Ammon's horn (tissue), 1 donor: ENCODE data around the gene ZFPM1.

ENCODE experiments used
- DNase-seq: peaks from one replicate; pipeline ENCODE4 v3.0.0-alpha.2; 2016; ENCODE audit warnings: low spot score

The ZFPM1 gene

GRCh38 chr16:88434353-88434690 is 18.8 kb upstream of the ZFPM1 start:
- DNase-seq: no peak

DNA sequence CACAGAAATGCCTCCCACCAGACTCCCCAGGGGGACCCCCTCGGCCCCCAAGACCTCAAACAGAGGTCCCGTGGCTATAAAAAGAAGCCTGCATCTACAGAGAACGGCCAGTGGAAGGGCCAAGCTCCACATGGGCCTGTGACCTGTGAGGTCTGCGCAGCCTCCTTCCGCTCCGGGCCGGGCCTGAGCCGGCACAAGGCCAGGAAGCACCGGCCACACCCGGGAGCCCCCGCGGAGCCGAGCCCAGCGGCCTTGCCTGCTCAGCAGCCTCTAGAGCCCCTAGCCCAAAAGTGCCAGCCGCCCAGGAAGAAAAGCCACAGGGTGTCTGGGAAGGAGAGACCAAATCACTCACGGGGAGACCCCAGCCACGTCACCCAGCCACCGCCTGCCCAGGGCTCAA is 18.3 kb upstream of the ZFPM1 start:
- DNase-seq: no peak

- no peak for DNase-seq
Measured at GRCh38 chr16:88435437-88436355, 17.4 kb upstream of the ZFPM1 start.

DNA sequence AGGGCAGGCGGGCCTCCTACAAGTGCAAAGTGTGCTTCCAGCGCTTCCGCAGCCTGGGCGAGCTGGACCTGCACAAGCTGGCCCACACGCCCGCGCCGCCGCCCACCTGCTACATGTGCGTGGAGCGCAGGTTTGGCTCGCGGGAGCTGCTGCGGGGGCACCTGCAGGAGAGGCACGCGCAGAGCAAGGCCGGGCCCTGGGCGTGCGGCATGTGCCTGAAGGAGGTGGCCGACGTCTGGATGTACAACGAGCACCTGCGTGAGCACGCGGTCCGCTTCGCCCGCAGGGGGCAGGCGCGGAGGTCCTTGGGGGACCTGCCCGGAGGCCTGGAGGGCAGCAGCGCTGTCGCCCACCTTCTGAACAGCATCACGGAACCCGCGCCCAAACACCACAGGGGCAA is 16.3 kb upstream of the ZFPM1 start:
- DNase-seq: no peak

DNA sequence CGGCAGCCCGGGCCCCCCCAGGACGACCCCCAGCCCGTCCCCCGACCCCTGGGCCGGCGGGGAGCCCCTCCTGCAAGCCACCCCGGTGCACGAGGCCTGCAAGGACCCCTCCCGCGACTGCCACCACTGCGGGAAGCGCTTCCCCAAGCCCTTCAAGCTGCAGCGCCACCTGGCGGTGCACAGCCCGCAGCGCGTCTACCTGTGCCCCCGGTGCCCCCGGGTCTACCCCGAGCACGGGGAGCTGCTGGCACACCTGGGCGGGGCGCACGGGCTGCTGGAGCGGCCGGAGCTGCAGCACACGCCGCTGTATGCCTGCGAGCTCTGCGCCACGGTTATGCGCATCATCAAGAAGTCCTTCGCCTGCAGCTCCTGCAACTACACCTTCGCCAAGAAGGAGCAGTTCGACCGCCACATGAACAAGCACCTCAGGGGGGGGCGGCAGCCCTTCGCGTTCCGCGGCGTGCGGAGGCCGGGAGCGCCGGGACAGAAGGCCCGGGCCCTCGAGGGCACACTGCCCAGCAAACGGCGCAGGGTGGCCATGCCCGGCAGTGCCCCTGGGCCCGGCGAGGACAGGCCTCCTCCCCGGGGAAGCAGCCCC is 15.6 kb upstream of the ZFPM1 start:
- DNase-seq: peak; percentile 33

- no peak for DNase-seq
Measured at GRCh38 chr16:88438084-88438870, 14.8 kb upstream of the ZFPM1 start.

GRCh38 chr16:88439016-88439415 is 14.1 kb upstream of the ZFPM1 start:
- DNase-seq: no peak

GRCh38 chr16:88439706-88440105 is 13.4 kb upstream of the ZFPM1 start:
- DNase-seq: no peak

DNA sequence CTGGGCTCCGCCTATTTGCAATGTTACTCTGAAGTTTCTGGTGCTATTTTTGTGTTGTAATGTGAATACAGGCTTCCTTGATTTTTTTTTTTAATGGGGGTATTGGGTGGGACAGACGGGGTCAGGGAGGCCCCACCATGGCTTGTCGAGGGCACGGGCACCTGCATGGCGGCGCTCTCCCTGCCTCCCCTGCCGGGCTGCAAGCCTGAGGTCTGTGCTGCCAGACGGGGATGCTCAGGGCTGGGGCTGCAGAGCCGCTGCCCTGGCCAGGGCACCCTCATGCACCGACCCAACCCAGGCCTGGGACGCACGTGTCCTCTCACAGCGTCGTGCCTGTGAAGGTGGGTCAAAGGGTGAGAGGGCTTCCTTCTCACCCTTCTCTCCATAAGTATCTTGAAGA is 13.0 kb upstream of the ZFPM1 start:
- DNase-seq: no peak

DNA sequence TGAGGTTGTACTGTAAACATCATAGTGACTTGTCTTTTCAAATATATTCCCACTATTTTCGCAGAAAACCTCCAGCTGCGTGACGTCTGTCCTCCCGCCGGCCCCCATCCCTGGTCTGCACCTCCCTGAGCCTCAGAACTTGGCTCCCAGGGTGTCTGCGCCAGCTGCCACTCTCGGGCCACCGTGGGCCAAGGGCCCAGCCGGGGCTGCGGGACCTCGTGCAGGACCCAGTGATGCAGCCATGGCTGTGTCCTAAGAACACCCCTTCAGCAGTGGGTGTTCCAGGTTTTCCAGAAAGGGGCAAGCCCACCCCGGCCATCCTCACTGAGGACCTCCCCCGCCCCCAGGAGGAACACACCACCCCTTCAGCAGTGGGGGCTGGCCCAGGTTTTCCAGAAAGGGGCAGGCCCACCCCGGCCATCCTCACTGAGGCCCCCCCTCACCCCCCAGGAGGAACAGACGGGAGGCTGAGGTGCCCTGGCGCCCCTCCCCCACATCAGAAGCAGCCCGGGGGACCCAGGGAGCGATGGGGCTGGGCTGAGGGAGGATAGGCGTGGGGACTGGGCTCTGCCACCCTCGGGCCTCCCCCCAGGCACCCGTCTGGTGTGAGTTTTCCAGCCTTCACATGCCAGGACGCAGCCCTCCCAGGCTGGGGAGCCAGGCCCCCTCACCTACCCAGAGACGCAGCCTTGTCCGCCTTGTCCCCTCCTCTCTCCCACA is 12.2 kb upstream of the ZFPM1 start:
- DNase-seq: no peak

DNA sequence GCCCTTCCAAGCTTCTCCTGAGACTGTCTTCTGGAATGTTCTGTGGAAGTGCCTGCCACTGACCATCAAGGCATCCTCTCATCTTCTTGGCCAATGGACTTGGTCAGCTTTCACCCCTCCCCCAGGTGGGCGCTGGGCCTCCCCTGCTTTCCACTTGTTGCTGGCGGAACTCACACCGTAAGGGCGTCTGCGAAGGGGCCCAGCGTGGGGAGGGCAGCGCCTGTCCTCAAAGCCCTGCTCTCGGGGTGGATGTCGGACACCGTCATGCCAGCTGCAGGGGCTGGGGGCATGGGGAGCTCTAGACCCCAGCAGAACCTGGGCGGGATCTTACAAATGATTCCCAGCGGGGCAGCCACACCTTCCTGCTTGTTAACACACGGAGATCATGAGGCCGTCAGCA is 11.6 kb upstream of the ZFPM1 start:
- no peak for DNase-seq

DNA sequence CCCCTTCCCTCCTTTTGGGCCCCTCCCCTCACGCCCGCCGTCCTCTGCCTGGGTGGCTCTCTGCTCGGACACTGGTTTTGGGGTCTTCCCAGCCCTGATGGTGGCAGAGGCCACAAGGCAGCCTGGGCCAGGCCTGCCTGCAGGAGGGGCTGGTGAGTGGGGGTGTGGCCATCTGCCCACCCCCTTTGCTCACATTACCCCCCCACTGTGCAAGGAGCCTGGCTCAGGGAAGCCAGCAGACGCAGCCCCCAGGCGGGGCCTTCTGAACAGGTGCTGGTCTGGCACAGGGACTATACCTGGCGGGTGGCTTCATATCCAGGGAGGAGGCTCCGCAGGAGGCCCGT is 10.7 kb upstream of the ZFPM1 start:
- DNase-seq: no peak

DNA sequence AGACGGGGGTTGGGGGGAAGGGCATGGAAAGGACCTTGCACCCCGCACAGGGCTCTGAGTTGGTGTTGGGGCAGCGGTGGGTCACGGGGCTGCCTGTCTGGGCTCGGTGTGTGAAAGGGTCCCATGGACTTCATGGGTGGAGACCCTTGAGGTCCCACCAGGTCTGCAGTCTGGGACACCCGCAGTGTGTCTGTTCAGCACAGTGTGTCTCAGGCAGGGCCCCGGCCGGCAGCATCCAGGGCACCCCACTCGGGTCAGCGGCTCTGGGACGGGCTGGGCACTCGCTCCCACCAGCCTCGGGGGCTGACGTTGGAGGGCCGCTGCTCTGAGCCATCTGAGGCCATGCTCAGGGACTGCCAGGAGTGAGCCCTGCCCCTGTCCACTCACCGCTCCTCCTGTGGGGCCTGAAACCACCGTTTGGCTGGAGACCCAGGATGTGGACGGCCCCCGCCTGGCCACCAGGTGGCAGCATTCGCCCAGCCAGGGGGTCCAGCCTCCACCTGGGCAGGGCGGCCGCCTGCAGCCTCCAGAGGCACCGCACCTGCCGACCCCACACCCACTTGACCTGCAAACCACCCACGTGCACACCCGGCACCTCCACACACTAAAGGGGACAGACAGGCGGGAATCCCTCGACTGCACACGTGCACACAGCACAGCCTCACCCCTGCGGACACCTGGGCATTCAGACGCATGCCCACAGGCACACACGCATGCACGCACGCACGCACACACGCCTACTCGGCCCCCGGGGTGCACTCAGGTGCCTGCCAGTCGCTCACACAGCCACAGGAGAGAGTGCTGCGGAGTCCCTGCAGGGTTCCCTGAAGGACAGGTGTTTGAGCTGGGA is 10.1 kb upstream of the ZFPM1 start:
- DNase-seq: peak; percentile 69

- DNase-seq: no peak
Measured at GRCh38 chr16:88444826-88445582, 8.1 kb upstream of the ZFPM1 start.

DNA sequence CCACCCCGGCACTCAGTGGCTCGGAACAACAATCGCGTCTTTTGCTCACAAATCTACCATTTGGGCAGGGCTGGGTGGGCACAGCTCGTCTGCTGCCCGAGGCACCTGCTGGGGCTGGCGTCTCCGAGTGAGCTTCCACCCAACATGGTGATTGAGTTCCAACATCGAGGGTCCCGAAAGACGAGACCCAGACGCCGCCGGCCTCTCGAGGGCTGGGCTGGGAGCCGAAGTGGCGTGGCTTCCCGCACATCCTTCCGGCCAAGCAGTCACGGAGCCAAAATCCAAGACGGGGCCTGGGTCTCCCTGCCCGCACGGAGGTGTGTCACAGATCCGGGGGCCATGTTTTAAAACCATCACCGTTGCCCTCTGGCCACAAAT is 7.5 kb upstream of the ZFPM1 start:
- DNase-seq: no peak

DNA sequence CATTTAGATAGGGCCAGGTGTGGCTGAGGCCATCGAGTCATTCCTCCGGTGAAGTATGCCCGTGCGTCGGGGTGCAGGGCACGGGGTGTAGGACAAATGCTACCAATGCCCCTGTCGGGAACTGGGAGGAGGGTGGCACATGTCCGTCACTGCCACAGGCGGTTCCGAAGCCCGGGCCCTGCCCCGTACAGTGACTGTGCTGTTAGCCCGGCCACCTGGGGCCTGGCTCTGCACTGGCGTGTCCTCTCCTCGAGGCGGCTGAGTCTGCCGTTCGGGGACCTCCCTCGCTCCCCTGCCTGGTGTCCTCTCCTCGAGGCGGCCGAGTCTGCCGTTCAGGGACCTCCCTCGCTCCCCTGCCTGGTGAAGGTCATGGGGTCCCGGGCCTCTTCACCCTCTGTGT is 7.0 kb upstream of the ZFPM1 start:
- DNase-seq: no peak

GRCh38 chr16:88446736-88447135 is 6.3 kb upstream of the ZFPM1 start:
- no peak for DNase-seq

DNA sequence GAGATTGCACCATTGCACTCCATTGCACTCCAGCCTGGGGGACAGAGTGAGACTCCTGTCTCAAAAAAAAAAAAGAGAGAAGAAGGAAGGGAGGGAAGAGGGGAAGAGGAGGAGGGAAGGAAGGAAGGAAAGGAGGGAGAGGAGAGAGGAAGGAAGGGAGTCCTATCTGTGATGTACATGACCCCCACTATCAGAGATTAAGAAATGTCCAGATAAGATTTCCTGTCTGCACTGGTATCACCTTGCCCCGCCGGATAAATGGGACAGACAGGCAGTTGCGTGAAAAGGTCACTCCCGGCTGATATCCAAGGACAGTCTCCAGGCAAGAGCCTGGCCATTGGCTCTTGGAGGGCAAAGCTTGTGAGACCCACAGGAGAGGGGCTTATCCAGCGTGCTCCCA is 5.2 kb upstream of the ZFPM1 start:
- DNase-seq: no peak

DNA sequence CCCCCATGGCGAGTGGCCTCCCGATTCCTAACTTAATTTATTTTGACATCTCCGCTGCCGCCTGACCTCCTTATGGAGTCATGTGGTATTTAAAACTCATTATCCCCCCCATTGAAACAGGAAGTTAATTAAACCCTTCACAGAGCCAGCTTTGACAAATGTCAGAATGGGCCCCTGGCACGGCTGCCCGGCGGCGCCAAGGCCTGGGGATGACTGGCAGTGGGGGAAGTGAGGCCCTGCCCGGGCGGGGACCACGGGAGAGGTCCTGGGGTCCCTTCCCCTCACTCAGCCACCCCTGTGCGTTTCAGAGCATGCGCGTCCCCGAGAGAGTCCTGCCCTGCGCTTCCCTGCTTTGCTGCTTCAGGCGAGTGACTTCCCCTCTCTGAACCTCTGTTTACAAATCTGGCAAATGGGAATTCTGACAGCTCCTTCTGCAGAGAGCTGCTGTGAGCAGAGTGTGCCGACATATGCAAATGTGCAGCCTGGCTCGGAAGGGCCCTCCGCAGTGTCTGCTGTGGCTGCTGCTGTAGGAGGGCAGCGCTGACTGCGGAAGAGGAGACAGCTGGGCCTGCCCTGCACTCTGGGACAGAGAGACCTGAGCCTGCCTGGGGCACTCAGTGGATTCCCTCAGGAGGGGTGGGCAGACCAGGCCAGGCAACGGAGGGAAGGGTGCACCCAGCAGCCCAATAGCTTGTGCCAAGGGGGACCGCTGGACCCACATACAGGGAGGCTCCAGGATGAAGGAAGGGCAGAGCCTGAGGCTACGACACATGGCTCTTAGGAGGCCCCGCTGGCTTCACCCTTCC is 4.4 kb upstream of the ZFPM1 start:
- no peak for DNase-seq

- no peak for DNase-seq
Measured at GRCh38 chr16:88449267-88449561, 3.9 kb upstream of the ZFPM1 start.
